Endometrium (tissue), 2 donors: Measurements from ENCODE around the gene TMEM121.

Experiments used
- FAIRE-seq: peaks from 2 replicates; lab custom pipeline; 2012; peaks lifted over from hg19 to GRCh38; lab: Jason Lieb, UNC
- donor health status: control.
- donor health status: control.

Gene TMEM121

DNA sequence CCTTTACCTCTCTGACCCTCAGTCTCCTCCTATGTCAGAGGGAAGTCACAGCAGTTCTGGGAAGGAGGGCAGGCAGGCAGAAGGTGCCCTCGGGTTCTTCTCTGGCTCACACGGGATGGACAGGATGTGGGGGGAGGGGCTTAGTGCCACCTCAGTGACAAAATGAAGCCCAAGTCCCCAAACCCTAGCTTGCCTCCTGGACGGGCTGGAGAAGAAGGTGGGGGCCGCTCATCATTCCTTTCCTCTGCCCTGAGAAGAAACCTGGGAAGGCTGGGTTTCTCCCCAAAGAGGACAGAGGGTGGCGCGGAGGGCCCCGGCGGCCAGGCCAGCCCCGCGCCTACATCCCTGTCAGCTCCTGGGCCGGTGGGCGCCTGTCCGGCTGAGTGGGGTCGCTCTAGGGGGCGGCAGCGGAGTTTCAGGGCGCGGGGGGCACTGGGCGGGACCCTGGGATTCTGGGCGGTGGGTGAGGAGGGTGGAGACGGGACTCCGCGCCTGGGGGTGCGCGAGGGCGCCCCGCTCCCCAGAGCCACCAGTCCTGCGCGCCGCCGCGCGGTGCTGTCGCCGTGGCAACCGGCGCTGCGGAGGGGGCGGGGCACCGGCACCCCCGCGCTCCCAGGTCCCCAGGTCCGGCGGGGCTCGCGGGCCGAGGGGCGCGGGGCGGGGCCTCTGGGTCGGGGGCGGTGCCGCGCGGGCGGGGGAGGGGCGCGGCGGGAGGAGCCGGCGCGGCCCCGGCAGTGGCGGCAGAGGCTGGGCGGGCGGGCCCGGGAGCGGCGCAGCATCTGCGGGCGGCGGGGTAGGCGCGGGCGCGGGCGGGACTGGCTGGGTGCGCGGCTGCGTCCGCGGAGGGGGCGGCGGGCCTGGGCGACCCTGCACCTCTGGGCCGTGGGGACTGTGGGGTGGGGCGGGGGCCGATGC is at the start of gene TMEM121:
TSS of gene TMEM121 (plus strand) at position 723 of the 915 bp plus-strand sequence. CDS start 2,252 bp downstream, outside the sequence.
- no peak for FAIRE-seq

DNA sequence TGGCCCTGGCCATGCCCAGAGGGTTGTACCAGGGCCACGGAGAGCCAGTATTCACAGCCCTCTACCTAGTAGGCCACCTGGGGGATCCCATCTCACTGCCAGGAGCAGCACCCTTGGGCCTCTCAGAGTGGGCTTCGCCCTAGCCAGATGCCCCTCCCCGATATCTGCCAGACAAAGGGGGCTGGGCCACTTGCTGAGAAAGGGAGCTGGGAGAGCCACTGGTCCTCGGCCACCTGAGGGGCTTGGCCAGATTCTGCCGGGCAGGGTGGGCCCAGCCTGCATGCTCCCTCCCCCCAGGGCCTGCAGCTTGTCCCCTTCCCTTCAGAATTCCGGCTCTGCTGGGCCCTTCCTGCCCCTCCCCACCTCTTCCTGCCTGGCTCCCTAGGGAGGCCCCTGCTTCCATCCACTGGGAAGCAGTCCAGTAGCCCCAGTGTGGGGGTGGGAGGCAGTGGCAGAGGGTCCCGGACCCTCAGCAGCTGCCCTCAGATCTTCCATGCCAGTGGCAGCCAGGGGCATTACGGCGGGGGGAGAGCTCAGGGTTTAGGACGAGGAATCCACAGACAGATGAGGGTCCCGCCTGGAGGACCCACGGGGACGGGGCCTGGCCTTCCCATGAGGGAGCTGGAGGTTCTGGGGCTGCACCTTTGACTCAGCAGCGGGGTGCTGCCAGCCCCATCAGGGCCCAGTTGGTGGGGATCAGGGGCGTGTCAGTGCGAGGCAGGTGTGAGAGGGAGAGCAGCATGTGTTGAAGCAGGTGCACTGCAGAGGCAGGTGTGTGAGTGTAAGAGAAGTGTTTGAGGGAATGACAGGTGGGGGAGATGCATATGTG is 49.3 kb upstream of the TMEM121 start:
- no peak for FAIRE-seq

DNA sequence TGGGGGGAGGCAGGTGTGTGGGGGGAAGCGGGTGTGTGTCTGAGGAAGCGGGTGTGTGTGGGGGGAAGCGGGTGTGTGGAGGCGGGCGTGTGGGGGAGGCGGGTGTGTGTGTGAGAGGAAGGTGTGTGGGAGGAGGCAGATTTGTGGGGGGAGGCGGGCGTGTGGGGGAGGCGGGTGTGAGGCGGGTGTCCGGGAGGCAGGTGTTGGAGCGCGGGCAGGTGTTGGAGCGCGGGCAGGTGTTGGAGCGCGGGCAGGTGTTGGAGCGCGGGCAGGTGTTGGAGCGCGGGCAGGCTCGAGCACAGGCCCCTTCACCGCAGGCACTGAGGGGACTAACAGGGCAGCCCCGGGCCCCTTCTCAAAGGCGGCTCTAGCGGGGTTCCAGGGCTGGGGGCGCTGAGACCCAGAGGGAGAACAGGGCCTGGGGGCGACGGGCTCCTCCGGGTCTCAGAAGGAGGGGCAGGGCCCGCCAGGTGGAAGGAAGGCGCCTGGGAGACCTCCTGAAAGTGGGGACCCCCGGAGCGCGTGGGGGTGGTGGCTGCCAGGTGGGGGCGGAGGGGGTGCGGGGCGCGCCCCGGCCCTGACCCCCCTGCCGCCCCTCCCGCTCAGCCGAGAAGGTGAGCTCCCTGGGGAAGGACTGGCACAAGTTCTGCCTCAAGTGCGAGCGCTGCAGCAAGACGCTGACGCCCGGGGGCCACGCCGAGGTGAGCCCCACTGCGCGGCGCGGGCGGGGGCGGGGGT is 48.6 kb upstream of the TMEM121 start:
- no peak for FAIRE-seq

DNA sequence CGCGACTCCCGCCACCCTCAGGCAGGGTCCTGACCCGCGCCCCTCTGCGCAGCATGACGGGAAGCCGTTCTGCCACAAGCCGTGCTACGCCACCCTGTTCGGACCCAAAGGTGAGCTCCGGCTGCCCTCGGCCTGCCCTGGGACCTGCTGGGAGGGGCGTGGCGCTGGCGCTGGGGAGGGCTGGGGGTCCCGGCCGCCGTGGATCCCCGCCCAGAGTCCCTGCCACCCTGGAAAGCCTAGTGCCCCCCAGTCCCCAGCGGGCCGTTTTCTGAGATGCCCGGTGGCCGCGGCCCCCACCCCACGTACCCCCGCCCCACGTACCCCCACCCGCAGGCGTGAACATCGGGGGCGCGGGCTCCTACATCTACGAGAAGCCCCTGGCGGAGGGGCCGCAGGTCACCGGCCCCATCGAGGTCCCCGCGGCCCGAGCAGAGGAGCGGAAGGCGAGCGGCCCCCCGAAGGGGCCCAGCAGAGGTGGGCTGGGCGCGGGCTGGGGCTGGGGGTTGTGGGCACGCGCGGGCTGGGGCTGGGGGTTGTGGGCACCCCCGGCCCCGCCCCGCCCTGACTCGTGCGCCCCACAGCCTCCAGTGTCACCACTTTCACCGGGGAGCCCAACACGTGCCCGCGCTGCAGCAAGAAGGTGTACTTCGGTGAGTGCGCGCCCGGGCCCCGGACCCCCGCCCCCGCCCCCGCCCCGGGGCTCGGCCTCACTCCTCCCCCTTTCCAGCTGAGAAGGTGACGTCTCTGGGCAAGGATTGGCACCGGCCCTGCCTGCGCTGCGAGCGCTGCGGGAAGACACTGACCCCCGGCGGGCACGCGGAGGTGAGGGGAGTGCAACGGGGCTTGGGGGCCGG is 47.8 kb upstream of the TMEM121 start:
- no peak for FAIRE-seq

DNA sequence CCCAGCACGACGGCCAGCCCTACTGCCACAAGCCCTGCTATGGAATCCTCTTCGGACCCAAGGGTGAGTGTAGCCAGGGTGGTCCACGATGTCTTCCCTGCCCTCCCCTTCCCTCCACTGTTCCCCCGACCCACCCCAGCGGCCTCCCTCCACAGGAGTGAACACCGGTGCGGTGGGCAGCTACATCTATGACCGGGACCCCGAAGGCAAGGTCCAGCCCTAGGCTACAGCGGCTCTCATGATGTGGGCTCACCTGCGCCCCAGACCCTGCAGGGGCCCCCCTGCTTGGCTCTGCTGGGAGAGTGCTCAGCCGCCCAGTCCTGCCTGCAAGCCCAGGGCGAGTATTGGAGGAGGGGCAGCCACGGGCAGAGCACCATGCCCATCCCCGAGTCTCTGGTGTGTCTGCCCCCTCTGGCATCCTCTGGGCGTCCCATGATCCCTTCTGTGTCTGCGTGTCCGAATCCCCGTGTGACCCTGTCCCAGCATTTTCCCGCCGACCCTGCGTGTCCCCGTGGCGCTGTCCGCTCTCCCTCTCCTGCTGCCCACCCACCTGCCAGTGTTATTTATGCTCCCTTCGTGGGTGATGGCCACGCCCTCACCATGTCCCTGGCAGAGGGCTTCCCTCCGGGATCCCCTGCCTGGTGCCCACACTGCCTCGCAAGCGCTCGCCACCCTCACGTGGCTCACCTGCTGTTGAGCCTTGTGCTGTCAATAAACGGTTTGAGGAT is 46.8 kb upstream of the TMEM121 start:
- no peak for FAIRE-seq

DNA sequence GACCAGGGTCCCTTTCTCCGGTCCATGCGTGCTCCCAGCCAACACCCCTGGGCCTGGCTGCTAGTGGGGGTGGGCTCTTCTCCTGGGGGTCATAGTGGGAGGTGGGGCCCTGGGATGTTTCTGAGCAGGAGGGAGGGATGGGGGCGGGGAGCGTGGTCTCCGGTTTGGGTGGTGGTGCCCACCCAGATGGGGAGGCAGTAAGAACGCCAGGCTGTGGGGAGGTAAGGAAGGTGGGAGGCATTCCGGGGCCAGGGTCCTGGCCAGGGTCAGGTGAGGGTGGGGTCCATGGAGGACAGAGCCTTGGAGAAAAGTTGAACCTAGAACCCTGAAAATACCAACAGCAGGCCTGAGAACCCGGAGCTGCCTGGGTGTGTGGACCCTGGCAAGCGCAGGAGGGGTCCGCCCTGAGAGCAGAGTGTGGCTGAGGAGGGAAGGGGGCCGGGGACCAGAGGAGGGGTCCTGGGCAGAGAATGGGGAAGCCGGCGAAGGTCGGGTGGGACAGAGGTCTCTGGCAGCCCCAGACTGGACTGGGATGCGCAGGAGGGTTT is 46.1 kb upstream of the TMEM121 start:
- no peak for FAIRE-seq

DNA sequence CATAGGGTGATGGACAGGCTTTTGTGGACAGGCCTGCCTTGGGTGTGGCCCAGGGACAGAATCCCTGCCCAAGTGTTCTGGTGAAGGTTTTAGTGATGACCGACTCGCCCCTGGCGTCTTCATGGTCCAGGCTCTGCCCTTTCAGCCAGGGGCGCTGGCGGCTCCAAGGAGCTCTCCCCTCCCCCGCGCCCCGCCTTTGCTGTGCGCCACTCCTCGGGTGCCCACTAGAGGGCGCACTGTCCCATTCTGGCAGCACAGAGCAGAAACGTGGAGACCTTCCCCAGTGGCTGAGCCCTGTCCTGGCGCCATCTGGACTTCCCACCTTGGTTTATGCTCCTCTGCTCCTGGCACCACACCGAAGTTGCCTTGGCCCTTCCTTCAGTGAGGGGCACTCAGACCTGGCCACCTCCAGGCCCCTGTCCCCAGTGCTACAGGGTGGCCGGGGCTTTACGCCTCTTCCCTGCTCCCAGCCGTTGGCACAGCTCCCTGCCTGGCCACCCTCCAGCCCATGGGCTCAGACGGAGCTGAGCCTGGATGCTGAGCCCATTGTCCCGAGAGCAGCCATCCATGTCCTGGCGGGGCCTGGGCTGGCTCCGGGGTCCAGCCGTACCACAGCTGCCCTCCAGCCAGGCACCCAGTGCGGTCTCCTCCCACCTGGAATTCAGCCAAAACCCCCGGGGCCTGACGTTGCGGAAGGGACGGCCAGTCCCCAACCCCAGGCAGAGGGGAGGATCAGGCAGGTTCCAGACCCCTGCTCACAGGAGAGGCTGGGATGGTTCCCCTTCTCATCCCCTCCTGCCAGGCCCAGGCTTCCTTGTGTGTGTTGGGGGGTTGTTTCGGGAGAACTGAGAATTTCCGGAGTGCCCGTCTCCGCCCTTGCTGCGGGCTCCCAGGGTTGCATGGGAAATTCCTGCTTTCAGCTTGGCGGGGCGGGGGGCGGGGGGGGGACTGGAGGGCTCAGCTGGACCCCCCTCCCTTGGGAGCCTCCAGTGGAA is 45.3 kb upstream of the TMEM121 start:
- peak; percentile 76 for FAIRE-seq

DNA sequence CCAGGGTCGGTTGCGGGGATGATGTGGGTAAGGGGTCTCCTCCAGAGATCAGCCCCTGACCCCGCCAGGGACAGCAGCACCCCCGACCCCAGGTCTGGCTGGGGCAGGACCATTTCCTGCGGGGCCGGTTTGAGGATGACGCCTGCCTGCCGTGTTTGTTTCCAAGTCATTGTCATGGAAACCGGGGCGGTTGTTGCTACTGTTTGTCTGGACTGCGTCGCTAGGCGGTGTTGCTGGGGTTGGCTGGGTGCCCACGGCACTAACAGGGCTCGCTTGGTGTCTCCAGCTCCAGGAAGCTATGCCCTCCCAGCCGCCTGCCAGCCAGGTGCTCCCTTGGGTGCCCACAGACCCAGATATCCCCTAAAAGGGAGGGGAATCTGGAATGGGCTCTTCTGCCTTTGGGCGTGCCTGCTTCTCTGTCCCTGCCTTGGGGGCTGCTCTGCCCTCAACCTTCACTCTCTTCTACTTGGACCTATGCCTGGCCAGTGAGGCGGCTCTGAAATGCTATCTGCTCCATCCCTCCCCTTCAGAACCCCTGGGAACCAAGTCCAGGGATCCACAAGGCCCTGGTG is 44.4 kb upstream of the TMEM121 start:
- peak; percentile 68 for FAIRE-seq

DNA sequence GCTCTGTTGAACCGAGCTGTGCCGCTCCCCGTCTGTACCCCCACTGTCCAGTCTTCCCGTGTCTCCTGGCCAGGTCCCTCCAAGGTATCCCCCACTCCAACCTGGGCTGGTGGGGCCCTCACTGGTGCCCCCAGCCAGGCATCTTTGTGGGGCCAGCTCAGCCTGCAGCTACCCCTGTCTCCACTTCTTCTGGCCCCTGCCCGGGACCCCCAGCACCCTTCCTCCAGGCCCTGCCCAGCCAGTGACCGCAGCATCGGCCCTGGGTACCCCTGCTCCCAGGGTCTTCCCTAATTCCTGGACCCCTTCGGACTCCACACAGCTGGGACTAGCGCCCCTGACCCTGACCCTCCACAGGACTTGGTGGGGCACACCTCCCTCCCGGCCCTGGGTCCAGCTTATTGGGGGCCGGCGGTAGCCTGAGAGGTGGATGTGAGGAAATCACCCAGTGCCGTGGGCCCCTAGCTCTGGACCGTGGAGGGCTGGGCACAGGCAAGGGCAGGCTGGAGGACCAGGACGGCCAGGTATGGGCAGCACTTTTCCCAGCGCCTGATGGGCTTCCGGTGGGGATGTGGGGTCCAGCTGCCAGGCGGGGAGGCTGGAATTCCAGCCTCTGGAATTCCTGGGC is 43.8 kb upstream of the TMEM121 start:
- no peak for FAIRE-seq

DNA sequence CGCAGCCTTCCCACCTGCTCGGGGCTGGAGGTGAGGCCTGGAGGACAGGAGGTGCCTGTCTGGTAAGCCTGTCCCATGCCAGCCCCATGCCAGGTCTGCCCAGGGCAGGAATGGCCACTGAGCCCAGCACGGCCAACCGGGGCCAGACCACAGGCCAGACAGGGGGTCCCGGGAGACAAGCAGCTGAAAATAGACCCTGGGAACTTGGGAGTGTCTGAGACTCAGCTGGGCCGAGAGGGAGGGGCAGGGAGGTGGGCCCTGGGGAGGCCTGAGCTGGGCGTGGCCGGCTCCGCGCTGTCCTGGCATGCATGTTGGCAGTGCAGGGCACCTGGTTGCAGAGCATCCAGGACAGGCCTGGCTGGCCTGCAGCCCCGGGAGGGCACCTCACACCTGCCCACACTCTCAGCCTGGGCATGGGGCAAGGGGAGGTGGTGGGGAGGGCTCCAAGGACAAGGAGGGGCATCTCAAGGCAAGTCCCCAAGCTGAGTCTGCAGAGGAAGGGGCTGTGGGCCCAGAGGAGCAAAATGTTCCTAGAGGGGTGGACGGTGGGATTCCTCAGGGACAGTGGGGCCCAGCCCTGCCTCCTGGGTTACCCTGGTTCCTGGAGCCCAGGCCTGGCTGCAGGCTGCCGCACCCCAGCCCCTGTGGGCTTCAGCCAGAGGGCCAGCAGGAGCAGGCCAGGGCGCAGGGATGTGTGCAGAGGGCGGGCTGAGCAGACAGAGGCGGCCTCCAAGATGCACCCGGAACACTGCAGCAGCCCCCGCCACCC is 42.9 kb upstream of the TMEM121 start:
- no peak for FAIRE-seq

DNA sequence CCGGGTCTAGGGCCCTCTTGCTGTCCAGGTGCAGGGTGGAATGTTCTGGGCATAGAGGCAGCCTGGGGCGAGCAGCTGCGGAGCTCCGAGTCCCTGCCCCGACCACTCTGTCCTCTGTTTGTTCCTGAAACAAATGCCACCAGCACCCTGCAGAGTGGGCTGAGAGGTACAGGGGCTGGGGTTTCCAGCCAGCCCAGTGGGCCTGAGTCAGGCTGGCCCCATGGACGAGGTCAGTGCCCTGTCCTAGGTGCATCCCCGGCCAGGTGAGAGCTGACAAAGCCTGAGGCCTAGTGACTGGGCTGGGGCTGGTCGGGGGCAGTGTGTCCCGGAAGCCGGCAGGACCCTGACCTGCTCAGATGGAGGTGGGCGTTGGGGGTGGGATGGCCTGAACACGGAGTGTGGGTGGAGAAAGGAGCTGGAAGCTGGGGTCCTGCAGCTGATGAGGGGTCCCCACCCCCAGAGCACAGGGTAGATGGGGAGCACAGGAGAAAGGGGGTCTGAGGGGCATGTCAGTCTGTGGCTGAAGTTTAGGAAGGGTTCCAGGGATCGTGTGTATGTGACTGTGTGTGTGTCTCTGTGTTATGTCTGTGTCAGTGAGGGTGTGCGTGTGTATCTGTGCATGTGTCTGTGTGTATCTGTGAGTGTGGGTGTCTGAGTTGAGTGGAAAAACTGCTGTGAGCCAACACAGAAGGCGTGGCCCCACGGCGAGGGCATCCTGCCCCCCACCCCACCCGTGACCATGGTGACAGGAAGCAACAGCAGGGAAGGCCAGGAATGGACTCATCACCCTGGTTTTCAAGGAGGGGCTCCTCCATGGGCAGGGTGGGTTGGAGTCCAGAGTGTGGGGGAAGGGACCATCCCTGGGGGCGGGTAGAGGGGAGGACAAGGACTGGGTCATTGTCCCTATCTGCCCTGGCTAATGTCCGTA is 42.0 kb upstream of the TMEM121 start:
- no peak for FAIRE-seq

DNA sequence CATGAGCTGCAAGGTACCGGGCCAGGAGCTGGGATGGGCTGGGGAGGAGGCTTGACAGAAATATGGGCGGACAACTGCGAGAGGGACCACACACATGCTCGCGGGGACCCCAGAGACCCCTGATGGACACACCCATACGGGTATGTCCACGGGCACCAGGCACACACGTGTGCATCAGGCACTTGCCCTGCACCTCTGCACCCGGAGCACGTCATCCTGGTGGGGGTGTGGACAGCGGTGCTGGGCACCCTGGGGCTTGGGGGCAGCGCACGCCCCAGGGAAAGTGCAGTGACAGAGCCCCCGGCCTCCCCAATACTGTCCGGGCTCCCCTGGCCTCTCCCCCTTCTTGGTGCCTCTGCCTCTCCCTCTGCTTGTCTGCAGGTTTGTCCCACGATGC is 41.4 kb upstream of the TMEM121 start:
- no peak for FAIRE-seq

DNA sequence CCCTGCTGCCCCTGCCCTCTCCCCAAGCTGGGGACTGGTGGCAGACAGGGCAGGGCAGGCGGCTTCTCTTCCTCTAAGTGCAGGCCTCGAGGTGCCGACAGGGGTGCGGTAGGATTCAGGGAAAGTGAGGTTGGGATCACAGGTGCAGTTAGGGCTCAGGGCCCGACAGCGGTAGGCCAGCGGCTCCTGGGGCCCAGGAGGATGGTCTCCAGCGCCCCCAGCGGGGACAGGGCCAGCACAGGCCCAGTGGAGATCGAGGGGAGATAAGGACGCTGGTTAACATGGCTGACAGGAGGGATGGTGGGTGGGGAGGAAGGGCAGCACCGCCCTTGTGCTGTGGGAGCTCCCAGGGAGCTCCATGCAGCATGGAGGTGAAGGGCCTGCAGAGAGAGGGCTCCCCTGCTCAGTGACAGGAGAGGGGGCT is 40.6 kb upstream of the TMEM121 start:
- FAIRE-seq, result no peak

DNA sequence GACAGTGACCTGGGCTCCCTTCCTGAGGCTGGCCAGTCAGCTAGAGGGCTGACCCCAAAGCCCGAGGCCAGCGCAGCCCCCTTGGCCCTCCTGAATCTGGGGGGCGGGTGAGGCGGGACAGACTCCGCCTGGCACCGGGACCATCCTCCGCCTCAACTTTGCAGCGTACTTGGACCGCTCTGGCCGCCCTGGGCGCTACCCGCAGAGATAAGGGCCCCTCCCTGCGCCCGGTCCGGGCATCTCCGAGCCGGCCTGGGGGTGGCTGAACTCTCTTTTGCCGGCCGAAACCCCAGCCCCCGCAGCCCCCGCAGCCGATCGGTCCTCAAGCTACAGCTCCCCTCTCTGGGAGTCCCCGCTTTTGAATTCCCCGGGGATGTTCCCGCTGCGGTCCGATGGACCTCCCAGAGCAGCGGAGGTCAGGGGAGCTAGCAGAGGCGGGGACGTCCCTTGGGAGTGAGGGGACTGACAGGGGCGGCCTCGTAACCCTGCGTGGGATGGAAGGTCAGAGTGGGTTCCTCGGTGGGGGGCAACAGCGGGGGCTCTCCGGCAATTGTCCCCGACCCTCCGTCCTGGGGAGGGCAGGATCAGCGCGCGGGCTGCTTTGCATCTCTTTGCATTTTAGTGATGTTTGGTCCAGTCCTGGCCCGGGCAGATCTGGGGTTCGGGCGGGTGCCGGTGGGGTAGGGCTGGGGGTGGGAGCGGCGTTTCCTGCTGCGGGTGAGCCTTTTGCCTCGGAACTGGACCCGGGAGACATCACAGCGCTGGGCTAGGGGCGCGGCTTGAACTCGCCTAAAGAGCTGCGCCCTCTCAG is 40.0 kb upstream of the TMEM121 start, which contains the start of gene CRIP1:
TSS of gene CRIP1 (plus strand) at position 724 of the 811 bp plus-strand sequence. CDS start 374 bp downstream, outside the sequence.
- FAIRE-seq, result no peak

DNA sequence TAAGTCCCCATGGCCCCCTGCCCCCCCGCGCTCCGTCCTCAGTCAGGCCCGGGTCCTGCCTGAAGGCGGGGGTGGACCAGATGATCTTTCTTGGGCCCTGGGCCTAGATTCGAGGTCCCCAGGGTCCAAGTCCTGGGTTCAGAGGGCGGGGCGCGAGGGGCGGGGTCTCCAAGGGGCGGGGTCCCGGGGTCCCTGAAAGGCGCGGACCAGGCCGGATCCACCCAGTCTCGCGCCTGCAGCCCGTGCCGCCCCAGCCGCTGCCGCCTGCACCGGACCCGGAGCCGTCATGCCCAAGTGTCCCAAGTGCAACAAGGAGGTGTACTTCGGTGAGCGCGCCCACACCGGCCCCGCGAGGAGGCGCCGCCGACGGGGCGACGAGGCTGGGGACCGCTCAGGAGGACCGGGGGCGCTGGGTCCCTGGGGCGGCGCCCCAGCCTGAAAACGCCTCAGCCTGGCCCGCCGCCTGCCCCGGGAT is 39.4 kb upstream of the TMEM121 start:
- FAIRE-seq, result no peak
